Calu3 (cell line): ENCODE results near the gene CCDC197. TPM values are rescaled to one million over a fixed set of nuclear protein-coding genes. Genes with fewer than 3 reads are reported as not detected.

Source experiments
- BruUV-seq: library from RNA; stranded (reverse); fragments of 400-500 nt; replicated peaks from 2 replicates; lab custom pipeline; 2021; lab: Mats Ljungman, UMichigan
- CTCF ChIA-PET: fragments of 300-600 bp; sonication (Branson Sonifier 250); formaldehyde crosslinking; loops from one replicate; lab custom pipeline; 2022; ENCODE audit warnings: antibody characterized with exemption; lab: Charles Lee
- DNase-seq: peaks from one replicate; pipeline ENCODE4 v3.0.0; 2022
- H3K27ac Mint-ChIP-seq: one replicate; pipeline ENCODE4 v1.8.0; 2022; ENCODE audit warnings: mixed read lengths; ENCODE audit not compliant: unreplicated experiment
- H3K27me3 Mint-ChIP-seq: one replicate; pipeline ENCODE4 v1.8.0; 2022; ENCODE audit warnings: mixed read lengths; ENCODE audit not compliant: unreplicated experiment
- H3K36me3 Mint-ChIP-seq: one replicate; pipeline ENCODE4 v1.8.0; 2022; ENCODE audit warnings: mild to moderate bottlenecking, moderate library complexity, mixed read lengths; ENCODE audit not compliant: insufficient read depth, unreplicated experiment
- H3K4me1 Mint-ChIP-seq: one replicate; pipeline ENCODE4 v1.8.0; 2022; ENCODE audit warnings: mild to moderate bottlenecking, low read depth, mixed read lengths; ENCODE audit not compliant: unreplicated experiment
- H3K4me3 Mint-ChIP-seq: one replicate; pipeline ENCODE4 v1.8.0; 2022; ENCODE audit warnings: mild to moderate bottlenecking, low read depth, moderate library complexity, mixed read lengths; ENCODE audit not compliant: unreplicated experiment
- H3K9me3 Mint-ChIP-seq: one replicate; pipeline ENCODE4 v1.8.0; 2022; ENCODE audit warnings: low read depth, mixed read lengths; ENCODE audit not compliant: unreplicated experiment
- CTCF ChIP-seq: fragments of 200-600 bp; IDR thresholded peaks from one replicate; pipeline ENCODE4 v1.8.0; 2022; ENCODE audit warnings: antibody characterized with exemption; ENCODE audit not compliant: unreplicated experiment
- intact Hi-C: fragments of 100-400 bp; cut with micrococcal nuclease; formaldehyde crosslinking; loops from one replicate; pipeline ENCODE4 v1.10.0; 2022; ENCODE audit not compliant: unreplicated experiment
- total RNA-seq: library from RNA; stranded (reverse); gene quantifications from 2 replicates; pipeline ENCODE4 v1.2.3, GENCODE V29; 2022

CCDC197 gene
- total RNA-seq, 1 experiment from 2014 or later: not detected

- DNase-seq: no peak
- Mint-ChIP-seq H3K27ac (no peak overlapping the region), H3K27me3 (no peaks in the 10 kb centered on the region), H3K4me3 (no peak overlapping the region), H3K4me1 (no peaks in the 10 kb centered on the region), H3K36me3 (peaks cover 58% of the 10 kb centered on the region), H3K9me3 (no peaks in the 10 kb centered on the region)
- CTCF ChIA-PET: no interaction called here
- intact Hi-C loops: no loop called here
- TF ChIP-seq CTCF: no peak
- no TSS peak for BruUV-seq
Observed at GRCh38 chr14:94044476-94045091, 47.5 kb downstream of the CCDC197 start.

- Mint-ChIP-seq H3K4me1 (no peaks in the 10 kb centered on the region), H3K36me3 (peaks cover 64% of the 10 kb centered on the region), H3K27me3 (no peaks in the 10 kb centered on the region), H3K27ac (no peak overlapping the region), H3K4me3 (no peak overlapping the region), H3K9me3 (no peaks in the 10 kb centered on the region)
- CTCF ChIA-PET: no interaction called here
- intact Hi-C loops: no loop called here
- no TSS peak for BruUV-seq
- TF ChIP-seq CTCF: no peak
- no peak for DNase-seq
Observed at GRCh38 chr14:94045101-94045500, 48.0 kb downstream of the CCDC197 start.

GRCh38 chr14:94045563-94046345, 48.7 kb downstream of the CCDC197 start:
- Mint-ChIP-seq H3K36me3 (peaks cover 64% of the 10 kb centered on the region), H3K27ac (no peak overlapping the region), H3K9me3 (no peaks in the 10 kb centered on the region), H3K4me1 (no peaks in the 10 kb centered on the region), H3K27me3 (no peaks in the 10 kb centered on the region), H3K4me3 (no peak overlapping the region)
- intact Hi-C loops: no loop called here
- BruUV-seq: no TSS peak
- CTCF ChIA-PET: no interaction called here
- DNase-seq: no peak
- TF ChIP-seq CTCF: no peak

GRCh38 chr14:94046696-94047250, 49.7 kb downstream of the CCDC197 start:
- Mint-ChIP-seq H3K4me3 (no peak overlapping the region), H3K36me3 (peaks cover 67% of the 10 kb centered on the region), H3K27ac (no peak overlapping the region), H3K9me3 (no peaks in the 10 kb centered on the region), H3K4me1 (no peaks in the 10 kb centered on the region), H3K27me3 (no peaks in the 10 kb centered on the region)
- CTCF ChIA-PET: no interaction called here
- intact Hi-C loops: no loop called here
- no peak for DNase-seq
- no TSS peak for BruUV-seq
- no peak for TF ChIP-seq CTCF
